Esophagus squamous epithelium (tissue), 5 donors: ENCODE measurements around the gene RFTN2. TPM values are rescaled to one million over a fixed set of nuclear protein-coding genes. Genes with fewer than 3 reads are reported as not detected.

Experiments used
- DNase-seq: peaks from one replicate; lab custom pipeline; 2025; lab: John Stamatoyannopoulos, UW
- H3K27ac ChIP-seq, 4 donors: fragments of 200-600 bp; sonication (generic); one replicate each; pipeline ENCODE4 v1.5.1; 2016 to 2019; ENCODE audit warnings: mild to moderate bottlenecking in 1 of 4
- H3K27me3 ChIP-seq, 4 donors: fragments of 200-600 bp; sonication (generic); 1 replicate in 3 of 4; 2 replicates in 1 of 4; pipeline versions ENCODE4 v1.5.1 to v1.6.0; 2017 to 2021; ENCODE audit warnings: antibody characterized with exemption in 1 of 4
- H3K36me3 ChIP-seq, 3 donors: fragments of 200-600 bp; sonication (generic); one replicate each; pipeline ENCODE4 v1.5.1; 2016 to 2019
- H3K4me1 ChIP-seq, 3 donors: fragments of 200-600 bp; sonication (generic); one replicate each; pipeline ENCODE4 v1.5.1; 2017 to 2019
- H3K4me3 ChIP-seq, 4 donors: fragments of 200-600 bp; sonication (generic); 1 replicate in 3 of 4; 2 replicates in 1 of 4; pipeline ENCODE4 v1.5.1; 2016 to 2019; ENCODE audit warnings: mild to moderate bottlenecking in 2 of 4, moderate library complexity in 1 of 4
- H3K9me3 ChIP-seq, 3 donors: fragments of 200-600 bp; sonication (generic); one replicate each; pipeline ENCODE4 v1.5.1; 2016 to 2019
- POLR2A ChIP-seq, 4 donors: fragments of 450-650 bp; IDR thresholded peaks; one replicate each; pipeline ENCODE4 v1.6.1; 2017; ENCODE audit warnings: antibody characterized with exemption in 4 of 4, mild to moderate bottlenecking in 4 of 4, moderate library complexity in 3 of 4
- WGBS, 2 donors: methylation state at CpG; one replicate each; pipeline ENCODE4 v1.1.5; 2018; 5-methylcytosine and 5-hydroxymethylcytosine counted together
- intact Hi-C: fragments of 100-400 bp; cut with DNase I; formaldehyde crosslinking; loops from one replicate; pipeline ENCODE4 v1.15.0; 2022
- total RNA-seq, 4 donors: library from RNA; depleted of rRNA; stranded (reverse); fragments of >200 nt; gene quantifications; one replicate each; pipeline ENCODE4 v1.1.0, GENCODE V29; 2016
- TF ChIP-seq, protein P1 (sequence below), 6 experiments: fragments of 450-650 bp in 4 of 6; fragments of 200-600 bp in 2 of 6; sonication (generic) in 2 of 6; IDR thresholded peaks; one replicate each; pipeline ENCODE4 v1.5.1; 2016 to 2019; ENCODE audit warnings: antibody characterized with exemption in 6 of 6, mild to moderate bottlenecking in 4 of 6, moderate library complexity in 4 of 6
- donor health status: DM: yes; HTN: yes; CAD: no.

Gene RFTN2
- total RNA-seq, 4 donors from 2014 or later, result 1.4 to 7.4 (median 2.7) TPM; not detected in 1

- 30 to 32% methylated on average over 1 of the region's 1 CpG for WGBS, 2 donors
- H3K4me1 ChIP-seq, result no peaks in the 10 kb centered on the region
- TF ChIP-seq, protein P1, sequence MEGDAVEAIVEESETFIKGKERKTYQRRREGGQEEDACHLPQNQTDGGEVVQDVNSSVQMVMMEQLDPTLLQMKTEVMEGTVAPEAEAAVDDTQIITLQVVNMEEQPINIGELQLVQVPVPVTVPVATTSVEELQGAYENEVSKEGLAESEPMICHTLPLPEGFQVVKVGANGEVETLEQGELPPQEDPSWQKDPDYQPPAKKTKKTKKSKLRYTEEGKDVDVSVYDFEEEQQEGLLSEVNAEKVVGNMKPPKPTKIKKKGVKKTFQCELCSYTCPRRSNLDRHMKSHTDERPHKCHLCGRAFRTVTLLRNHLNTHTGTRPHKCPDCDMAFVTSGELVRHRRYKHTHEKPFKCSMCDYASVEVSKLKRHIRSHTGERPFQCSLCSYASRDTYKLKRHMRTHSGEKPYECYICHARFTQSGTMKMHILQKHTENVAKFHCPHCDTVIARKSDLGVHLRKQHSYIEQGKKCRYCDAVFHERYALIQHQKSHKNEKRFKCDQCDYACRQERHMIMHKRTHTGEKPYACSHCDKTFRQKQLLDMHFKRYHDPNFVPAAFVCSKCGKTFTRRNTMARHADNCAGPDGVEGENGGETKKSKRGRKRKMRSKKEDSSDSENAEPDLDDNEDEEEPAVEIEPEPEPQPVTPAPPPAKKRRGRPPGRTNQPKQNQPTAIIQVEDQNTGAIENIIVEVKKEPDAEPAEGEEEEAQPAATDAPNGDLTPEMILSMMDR (IDR thresholded peaks at IDR 0.05), result no peak
- TF ChIP-seq POLR2A (IDR thresholded peaks at IDR 0.05), result no peak
- H3K27me3 ChIP-seq, result no peaks in the 10 kb centered on the region
- no peak for DNase-seq
- H3K4me3 ChIP-seq, result peak overlapping the region in 2 of 4 donors; percentile 26 to 39
- no peak overlapping the region for H3K27ac ChIP-seq
- no peaks in the 10 kb centered on the region for H3K9me3 ChIP-seq
- intact Hi-C loops, result no loop called here
- H3K36me3 ChIP-seq, result no peaks in the 10 kb centered on the region
Observed at GRCh38 chr2:197673606-197674005, 1.8 kb downstream of the RFTN2 start.

DNA sequence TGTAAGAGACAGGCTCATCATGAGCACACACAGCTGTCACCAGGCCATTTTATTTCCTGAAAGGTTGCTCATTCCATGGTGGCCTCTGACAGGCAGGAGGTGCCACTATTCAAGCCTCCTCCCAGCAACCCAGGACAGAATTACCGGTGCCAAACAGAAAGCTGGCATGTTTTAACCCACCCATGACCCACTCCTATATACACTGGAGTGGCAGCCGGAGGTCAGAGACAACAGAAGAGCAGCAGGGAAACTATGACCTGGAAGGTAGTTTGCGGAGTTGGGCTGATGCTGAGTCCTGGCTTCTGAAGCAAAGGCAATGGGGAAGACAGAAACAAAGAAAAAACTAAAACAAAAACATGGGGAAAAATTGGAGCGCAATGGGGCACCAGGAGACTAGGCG lies 2.3 kb downstream of the RFTN2 start:
- Histone ChIP-seq H3K9me3 (no peaks in the 10 kb centered on the region), H3K4me3 (peak overlapping the region in 2 of 4 donors; percentile 15 to 26), H3K4me1 (no peaks in the 10 kb centered on the region), H3K27me3 (no peaks in the 10 kb centered on the region), H3K36me3 (no peaks in the 10 kb centered on the region), H3K27ac (no peak overlapping the region)
- no peak for DNase-seq
- WGBS, 2 donors, result 68 to 84% methylated on average over 4 of the region's 5 CpGs
- no peak for TF ChIP-seq POLR2A (IDR thresholded peaks at IDR 0.05)
- TF ChIP-seq, protein P1 (IDR thresholded peaks at IDR 0.05), result no peak
- intact Hi-C loops, result no loop called here

DNA sequence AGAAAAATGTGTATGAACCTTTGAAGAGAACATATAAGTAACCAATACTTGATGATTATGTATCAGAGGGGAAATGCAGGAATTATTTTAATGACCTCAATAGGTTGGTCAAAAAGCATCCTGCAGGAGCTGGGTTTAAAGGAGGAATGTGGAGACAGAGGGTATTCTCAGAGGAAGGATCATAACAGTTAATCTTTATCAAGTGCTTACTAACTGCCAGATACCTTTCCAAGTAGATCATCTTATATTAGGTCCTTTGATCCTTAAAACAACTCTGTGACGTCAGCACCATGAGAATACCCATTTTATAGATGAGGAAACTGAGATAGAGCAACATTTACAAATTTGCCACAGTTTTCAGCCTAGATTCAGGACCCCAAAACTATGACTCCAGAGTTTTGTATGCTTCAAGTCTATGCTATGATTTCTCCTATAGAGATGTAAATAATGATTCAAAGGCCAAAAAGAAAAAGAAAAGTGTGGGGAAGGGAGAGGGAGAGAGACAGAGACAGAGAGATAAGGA lies 3.0 kb downstream of the RFTN2 start:
- no peaks in the 10 kb centered on the region for H3K27me3 ChIP-seq
- TF ChIP-seq POLR2A (IDR thresholded peaks at IDR 0.05), result no peak
- TF ChIP-seq, protein P1 (IDR thresholded peaks at IDR 0.05), result no peak
- H3K4me3 ChIP-seq, result no peak overlapping the region
- no peaks in the 10 kb centered on the region for H3K4me1 ChIP-seq
- 58 to 77% methylated on average over 1 of the region's 1 CpG for WGBS, 2 donors
- DNase-seq, result no peak
- H3K9me3 ChIP-seq, result no peaks in the 10 kb centered on the region
- H3K27ac ChIP-seq, result no peak overlapping the region
- intact Hi-C loops, result no loop called here
- no peaks in the 10 kb centered on the region for H3K36me3 ChIP-seq

- H3K27ac ChIP-seq, result no peak overlapping the region
- DNase-seq, result no peak
Observed at GRCh38 chr2:197669077-197669476, 6.3 kb downstream of the RFTN2 start.

GRCh38 chr2:197668296-197668695 lies 7.1 kb downstream of the RFTN2 start:
- Histone ChIP-seq H3K27me3 (no peaks in the 10 kb centered on the region), H3K9me3 (peaks cover 0 to 18% (median 0%) of the 10 kb centered on the region in 3 donors), H3K4me1 (no peaks in the 10 kb centered on the region), H3K4me3 (no peak overlapping the region), H3K27ac (no peak overlapping the region), H3K36me3 (no peaks in the 10 kb centered on the region)
- no peak for DNase-seq
- intact Hi-C loops, result no loop called here
- TF ChIP-seq POLR2A (IDR thresholded peaks at IDR 0.05), result no peak
- TF ChIP-seq, protein P1 (IDR thresholded peaks at IDR 0.05), result no peak
- no CpG with 5 or more reads among the region's 3 CpGs for whole genome bisulfite sequencing, 2 donors

More at GRCh38 chr2:197669077-197669476, 6.3 kb downstream of the RFTN2 start:
- no peaks in the 10 kb centered on the region for H3K4me1 ChIP-seq
- no peaks in the 10 kb centered on the region for H3K27me3 ChIP-seq
- H3K36me3 ChIP-seq, result no peaks in the 10 kb centered on the region
- TF ChIP-seq, protein P1 (IDR thresholded peaks at IDR 0.05), result no peak
- TF ChIP-seq POLR2A (IDR thresholded peaks at IDR 0.05), result no peak
- intact Hi-C loops, result no loop called here
- H3K4me3 ChIP-seq, result no peak overlapping the region
- H3K9me3 ChIP-seq, result peaks cover 0 to 18% (median 0%) of the 10 kb centered on the region in 3 donors
